Measurements from ENCODE around the gene FRMD4A. TPM values are rescaled to one million over a fixed set of nuclear protein-coding genes. Genes with fewer than 3 reads are reported as not detected.

Gene FRMD4A
- total RNA-seq, 1 experiment from 2014 or later: 7.0 TPM

- Mint-ChIP-seq H3K4me1 (ENCODE audit: low read depth, unreplicated experiment) (no peaks in the 10 kb centered on the region), H3K4me3 (ENCODE audit: low read depth, unreplicated experiment) (no peak overlapping the region), H3K27ac (ENCODE audit: unreplicated experiment) (no peak overlapping the region), H3K27me3 (ENCODE audit: unreplicated experiment) (peaks cover 25% of the 10 kb centered on the region), H3K36me3 (ENCODE audit: insufficient read depth, unreplicated experiment) (no peaks in the 10 kb centered on the region), H3K9me3 (ENCODE audit: low read depth, unreplicated experiment) (no peaks in the 10 kb centered on the region)
- CTCF ChIA-PET: no interaction called here
- intact Hi-C loops (cut with micrococcal nuclease; ENCODE audit: unreplicated experiment): no loop called here
- no TSS peak for BruUV-seq (replicated peaks)
- TF ChIP-seq CTCF (IDR thresholded peaks at IDR 0.05; ENCODE audit: unreplicated experiment): no peak
- no peak for DNase-seq
These were observed 339.4 kb downstream of the FRMD4A start for GRCh38 chr10:13991353-13991752.

- H3K4me1 Mint-ChIP-seq (ENCODE audit: low read depth, unreplicated experiment): no peaks in the 10 kb centered on the region
- no TSS peak for BruUV-seq (replicated peaks)
- no peak overlapping the region for H3K27ac Mint-ChIP-seq (ENCODE audit: unreplicated experiment)
- no peak for TF ChIP-seq CTCF (IDR thresholded peaks at IDR 0.05; ENCODE audit: unreplicated experiment)
- no peak for DNase-seq
- peaks cover 25% of the 10 kb centered on the region for H3K27me3 Mint-ChIP-seq (ENCODE audit: unreplicated experiment)
- H3K9me3 Mint-ChIP-seq (ENCODE audit: low read depth, unreplicated experiment): no peaks in the 10 kb centered on the region
- no peak overlapping the region for H3K4me3 Mint-ChIP-seq (ENCODE audit: low read depth, unreplicated experiment)
- no peaks in the 10 kb centered on the region for H3K36me3 Mint-ChIP-seq (ENCODE audit: insufficient read depth, unreplicated experiment)
- CTCF ChIA-PET: no interaction called here
- intact Hi-C loops (cut with micrococcal nuclease; ENCODE audit: unreplicated experiment): no loop called here
These were observed 339.8 kb downstream of the FRMD4A start for GRCh38 chr10:13990946-13991345.

GRCh38 chr10:13990392-13990805, 340.3 kb downstream of the FRMD4A start:
- H3K4me1 Mint-ChIP-seq (ENCODE audit: low read depth, unreplicated experiment): no peaks in the 10 kb centered on the region
- no TSS peak for BruUV-seq (replicated peaks)
- no peak overlapping the region for H3K27ac Mint-ChIP-seq (ENCODE audit: unreplicated experiment)

GRCh38 chr10:13989616-13990015, 341.1 kb downstream of the FRMD4A start:
- Mint-ChIP-seq H3K27me3 (ENCODE audit: unreplicated experiment) (peaks cover 29% of the 10 kb centered on the region), H3K27ac (ENCODE audit: unreplicated experiment) (no peak overlapping the region), H3K9me3 (ENCODE audit: low read depth, unreplicated experiment) (no peaks in the 10 kb centered on the region), H3K4me3 (ENCODE audit: low read depth, unreplicated experiment) (no peak overlapping the region), H3K4me1 (ENCODE audit: low read depth, unreplicated experiment) (no peaks in the 10 kb centered on the region), H3K36me3 (ENCODE audit: insufficient read depth, unreplicated experiment) (no peaks in the 10 kb centered on the region)
- intact Hi-C loops (cut with micrococcal nuclease; ENCODE audit: unreplicated experiment): no loop called here
- no TSS peak for BruUV-seq (replicated peaks)
- no peak for DNase-seq
- no peak for TF ChIP-seq CTCF (IDR thresholded peaks at IDR 0.05; ENCODE audit: unreplicated experiment)
- CTCF ChIA-PET: no interaction called here

More at GRCh38 chr10:13990392-13990805, 340.3 kb downstream of the FRMD4A start:
- no peak overlapping the region for H3K4me3 Mint-ChIP-seq (ENCODE audit: low read depth, unreplicated experiment)
- TF ChIP-seq CTCF (IDR thresholded peaks at IDR 0.05; ENCODE audit: unreplicated experiment): no peak
- H3K27me3 Mint-ChIP-seq (ENCODE audit: unreplicated experiment): peaks cover 25% of the 10 kb centered on the region
- H3K36me3 Mint-ChIP-seq (ENCODE audit: insufficient read depth, unreplicated experiment): no peaks in the 10 kb centered on the region
- intact Hi-C loops (cut with micrococcal nuclease; ENCODE audit: unreplicated experiment): no loop called here
- CTCF ChIA-PET: interaction anchor here (0.6 kb wide), 1 partner anchor 109 kb away, joined by 4 read pairs; no protein-coding TSS in a partner anchor
- no peak for DNase-seq
- H3K9me3 Mint-ChIP-seq (ENCODE audit: low read depth, unreplicated experiment): no peaks in the 10 kb centered on the region
